ENCODE data around the gene PLCB1. TPM values are rescaled to one million over a fixed set of nuclear protein-coding genes. Genes with fewer than 3 reads are reported as not detected.

The PLCB1 gene
- total RNA-seq, 1 donor from 2014 or later = 16.2 TPM

GRCh38 chr20:8357703-8358102 is 225.6 kb downstream of the PLCB1 start:
- no peak for DNase-seq (ENCODE audit: low spot score, unreplicated experiment)
- Mint-ChIP-seq H3K36me3 (ENCODE audit: insufficient read depth) (no peaks in the 10 kb centered on the region), H3K4me3 (ENCODE audit: low read depth) (no peak overlapping the region), H3K4me1 (ENCODE audit: low read depth) (peaks cover 12% of the 10 kb centered on the region), H3K9me3 (ENCODE audit: low read depth) (no peaks in the 10 kb centered on the region), H3K27ac (no peak overlapping the region), H3K27me3 (no peaks in the 10 kb centered on the region)
- TF ChIP-seq CTCF (IDR thresholded peaks at IDR 0.05; ENCODE audit: unreplicated experiment) = no peak

- no peak for DNase-seq (ENCODE audit: low spot score, unreplicated experiment)
- H3K4me3 Mint-ChIP-seq (ENCODE audit: low read depth) = no peak overlapping the region
- H3K36me3 Mint-ChIP-seq (ENCODE audit: insufficient read depth) = no peaks in the 10 kb centered on the region
- no peak for TF ChIP-seq CTCF (IDR thresholded peaks at IDR 0.05; ENCODE audit: unreplicated experiment)
- H3K4me1 Mint-ChIP-seq (ENCODE audit: low read depth) = peaks cover 12% of the 10 kb centered on the region
- H3K27me3 Mint-ChIP-seq = no peaks in the 10 kb centered on the region
- H3K9me3 Mint-ChIP-seq (ENCODE audit: low read depth) = no peaks in the 10 kb centered on the region
- no peak overlapping the region for H3K27ac Mint-ChIP-seq
Measured at GRCh38 chr20:8360035-8360434, 228.0 kb downstream of the PLCB1 start.

- no peak for TF ChIP-seq CTCF (IDR thresholded peaks at IDR 0.05; ENCODE audit: unreplicated experiment)
Measured at GRCh38 chr20:8361006-8361652, 229.1 kb downstream of the PLCB1 start.

GRCh38 chr20:8361779-8362178 is 229.7 kb downstream of the PLCB1 start:
- Mint-ChIP-seq H3K36me3 (ENCODE audit: insufficient read depth) (no peaks in the 10 kb centered on the region), H3K27ac (no peak overlapping the region), H3K9me3 (ENCODE audit: low read depth) (no peaks in the 10 kb centered on the region), H3K4me1 (ENCODE audit: low read depth) (peaks cover 16% of the 10 kb centered on the region), H3K4me3 (ENCODE audit: low read depth) (no peak overlapping the region), H3K27me3 (no peaks in the 10 kb centered on the region)
- DNase-seq (ENCODE audit: low spot score, unreplicated experiment) = no peak
- TF ChIP-seq CTCF (IDR thresholded peaks at IDR 0.05; ENCODE audit: unreplicated experiment) = no peak

More at GRCh38 chr20:8361006-8361652, 229.1 kb downstream of the PLCB1 start:
- Mint-ChIP-seq H3K4me1 (ENCODE audit: low read depth) (peaks cover 15% of the 10 kb centered on the region), H3K36me3 (ENCODE audit: insufficient read depth) (no peaks in the 10 kb centered on the region), H3K27me3 (no peaks in the 10 kb centered on the region), H3K4me3 (ENCODE audit: low read depth) (no peak overlapping the region), H3K9me3 (ENCODE audit: low read depth) (no peaks in the 10 kb centered on the region), H3K27ac (no peak overlapping the region)
- no peak for DNase-seq (ENCODE audit: low spot score, unreplicated experiment)

GRCh38 chr20:8362457-8362856 is 230.4 kb downstream of the PLCB1 start:
- H3K9me3 Mint-ChIP-seq (ENCODE audit: low read depth) = no peaks in the 10 kb centered on the region
- H3K4me3 Mint-ChIP-seq (ENCODE audit: low read depth) = no peak overlapping the region
- H3K36me3 Mint-ChIP-seq (ENCODE audit: insufficient read depth) = no peaks in the 10 kb centered on the region
- DNase-seq (ENCODE audit: low spot score, unreplicated experiment) = no peak
- H3K27me3 Mint-ChIP-seq = no peaks in the 10 kb centered on the region
- no peak overlapping the region for H3K27ac Mint-ChIP-seq
- peaks cover 16% of the 10 kb centered on the region for H3K4me1 Mint-ChIP-seq (ENCODE audit: low read depth)
- no peak for TF ChIP-seq CTCF (IDR thresholded peaks at IDR 0.05; ENCODE audit: unreplicated experiment)

All from progenitor cell of endocrine pancreas (in vitro differentiated cells).